Caco-2 (cell line): ENCODE results near the gene PLP2. TPM values are rescaled to one million over a fixed set of nuclear protein-coding genes. Genes with fewer than 3 reads are reported as not detected.

Source experiments
- BruUV-seq: library from RNA; stranded (reverse); fragments of 400-500 nt; replicated peaks from 2 replicates; lab custom pipeline; 2021; lab: Mats Ljungman, UMichigan
- CTCF ChIA-PET: fragments of 300-600 bp; sonication (Branson Sonifier 250); formaldehyde crosslinking; loops from one replicate; lab custom pipeline; 2022; ENCODE audit warnings: antibody characterized with exemption; lab: Charles Lee
- POLR2A ChIA-PET: fragments of 300-600 bp; sonication (Branson Sonifier 250); formaldehyde crosslinking; loops from one replicate; lab custom pipeline; 2022; ENCODE audit warnings: antibody characterized with exemption; lab: Charles Lee
- DNase-seq, 2 experiments: peaks; one replicate each; pipeline versions ENCODE4 v3.0.0 to v3.0.0-alpha.2; 2020 to 2022
- H3K27me3 ChIP-seq: replicated peaks from 2 replicates; pipeline ENCODE4 v1.6.0; 2011; ENCODE audit warnings: low read length; ENCODE audit not compliant: control insufficient read depth, insufficient read depth
- H3K36me3 ChIP-seq: 2 replicates; pipeline ENCODE4 v1.5.1; 2011; ENCODE audit warnings: low read length; ENCODE audit not compliant: control insufficient read depth, insufficient read depth
- H3K4me1 ChIP-seq: fragments of 250-450 bp; sonication (Bioruptor Pico); 2 replicates; pipeline ENCODE4 v1.5.1; 2020; ENCODE audit warnings: mild to moderate bottlenecking
- H3K4me3 ChIP-seq: 2 replicates; pipeline ENCODE4 v1.5.1; 2011; ENCODE audit warnings: low read depth, mild to moderate bottlenecking, control low read depth, low read length
- H3K9me3 ChIP-seq: fragments of 250-450 bp; sonication (Bioruptor Pico); 2 replicates; pipeline ENCODE4 v1.5.1; 2020; ENCODE audit warnings: mild to moderate bottlenecking, moderate library complexity
- H3K27ac Mint-ChIP-seq: one replicate; pipeline ENCODE4 v1.8.0; 2022; ENCODE audit warnings: mixed read lengths; ENCODE audit not compliant: unreplicated experiment
- H3K27me3 Mint-ChIP-seq: one replicate; pipeline ENCODE4 v1.8.0; 2022; ENCODE audit warnings: mixed read lengths; ENCODE audit not compliant: insufficient read depth, unreplicated experiment
- H3K36me3 Mint-ChIP-seq: one replicate; pipeline ENCODE4 v1.8.0; 2022; ENCODE audit warnings: mild to moderate bottlenecking, mixed read lengths; ENCODE audit not compliant: insufficient read depth, unreplicated experiment
- H3K4me1 Mint-ChIP-seq: one replicate; pipeline ENCODE4 v1.8.0; 2022; ENCODE audit warnings: low read depth, mixed read lengths; ENCODE audit not compliant: unreplicated experiment
- H3K4me3 Mint-ChIP-seq: one replicate; pipeline ENCODE4 v1.8.0; 2022; ENCODE audit warnings: mild to moderate bottlenecking, moderate library complexity, mixed read lengths; ENCODE audit not compliant: unreplicated experiment
- H3K9me3 Mint-ChIP-seq: one replicate; pipeline ENCODE4 v1.8.0; 2022; ENCODE audit warnings: mixed read lengths; ENCODE audit not compliant: unreplicated experiment
- CTCF ChIP-seq, 2 experiments: fragments of 200-600 bp in 1 of 2; IDR thresholded peaks; 1 replicate in 1 of 2; 2 replicates in 1 of 2; pipeline versions ENCODE4 v1.5.1 to v1.8.0; 2011 to 2022; ENCODE audit warnings: antibody characterized with exemption in 1 of 2, control low read depth in 1 of 2, inconsistent platforms in 1 of 2, low read depth in 1 of 2, low read length in 1 of 2, mild to moderate bottlenecking in 1 of 2, moderate library complexity in 1 of 2; ENCODE audit not compliant: insufficient read depth in 1 of 2, severe bottlenecking in 1 of 2, unreplicated experiment in 1 of 2
- intact Hi-C: fragments of 100-400 bp; cut with micrococcal nuclease; formaldehyde crosslinking; loops from one replicate; pipeline ENCODE4 v1.10.0; 2022; ENCODE audit not compliant: unreplicated experiment
- total RNA-seq: library from RNA; stranded (reverse); gene quantifications from 2 replicates; pipeline ENCODE4 v1.2.3, GENCODE V29; 2022

The PLP2 gene
- total RNA-seq, 1 experiment from 2014 or later: 54.2 TPM

- H3K4me3 ChIP-seq: peak overlapping the region; percentile 63
- H3K4me3 Mint-ChIP-seq: peak overlapping the region; percentile 98
- ChIA-PET POLR2A (interaction anchor here (0.6 to 1.2 kb wide), 3 partner anchors 36 to 153 kb away, joined by 3 to 8 read pairs (median 7); partner anchors contain the start of gene GRIPAP1), CTCF (interaction anchor here (0.6 to 1.0 kb wide), 10 partner anchors 17 to 540 kb away, joined by 3 to 27 read pairs (median 4); partner anchors contain the start of genes HDAC6, PLP2 and TFE3)
- H3K27me3 ChIP-seq: no peaks in the 10 kb centered on the region
- H3K36me3 ChIP-seq: no peaks in the 10 kb centered on the region
- BruUV-seq: TSS peak; percentile 90
- no peaks in the 10 kb centered on the region for H3K4me1 ChIP-seq
- peak in 1 of 2 experiments; percentile 49 for DNase-seq
- H3K9me3 Mint-ChIP-seq: no peaks in the 10 kb centered on the region
- peak overlapping the region; percentile 93 for H3K27ac Mint-ChIP-seq
- intact Hi-C loops: no loop called here
- TF ChIP-seq CTCF (IDR thresholded peaks at IDR 0.05; ENCODE audit: insufficient read depth in 1 of 2, low read depth in 1 of 2, low read length in 1 of 2, severe bottlenecking in 1 of 2, unreplicated experiment in 1 of 2): no peak
- no peaks in the 10 kb centered on the region for H3K27me3 Mint-ChIP-seq
- no peaks in the 10 kb centered on the region for H3K4me1 Mint-ChIP-seq
- H3K36me3 Mint-ChIP-seq: no peaks in the 10 kb centered on the region
- H3K9me3 ChIP-seq: no peaks in the 10 kb centered on the region
Measured at GRCh38 chrX:49155243-49155899, 16.3 kb upstream of the PLP2 start.

GRCh38 chrX:49155900-49156837 is 15.5 kb upstream of the PLP2 start:
- intact Hi-C loops: no loop called here
- peak overlapping the region; percentile 63 for H3K4me3 ChIP-seq
- POLR2A ChIA-PET: interaction anchor here (0.6 to 1.2 kb wide), 3 partner anchors 35 to 154 kb away, joined by 3 to 8 read pairs (median 7); partner anchors contain the start of gene GRIPAP1

More at GRCh38 chrX:49155900-49156837, 15.5 kb upstream of the PLP2 start:
- H3K27ac Mint-ChIP-seq: peak overlapping the region; percentile 93
- H3K27me3 Mint-ChIP-seq: no peaks in the 10 kb centered on the region
- no peaks in the 10 kb centered on the region for H3K9me3 Mint-ChIP-seq
- H3K36me3 Mint-ChIP-seq: no peaks in the 10 kb centered on the region
- BruUV-seq: no TSS peak
- H3K36me3 ChIP-seq: no peaks in the 10 kb centered on the region
- peak; percentile 41 to 73 for TF ChIP-seq CTCF (IDR thresholded peaks at IDR 0.05; ENCODE audit: insufficient read depth in 1 of 2, low read depth in 1 of 2, low read length in 1 of 2, severe bottlenecking in 1 of 2, unreplicated experiment in 1 of 2)
- DNase-seq: peak; percentile 89 to 91
- peak overlapping the region; percentile 98 for H3K4me3 Mint-ChIP-seq
- H3K4me1 ChIP-seq: no peaks in the 10 kb centered on the region
- H3K4me1 Mint-ChIP-seq: no peaks in the 10 kb centered on the region
- no peaks in the 10 kb centered on the region for H3K27me3 ChIP-seq
- CTCF ChIA-PET: interaction anchor here (0.6 to 1.0 kb wide), 10 partner anchors 16 to 541 kb away, joined by 3 to 27 read pairs (median 4); partner anchors contain the start of genes HDAC6, PLP2 and TFE3
- no peaks in the 10 kb centered on the region for H3K9me3 ChIP-seq
